GM18499 (cell line): ENCODE data around the gene MATN3.

Experiments
- ATAC-seq: cut with Tn5 transposase; IDR thresholded peaks from one replicate; pipeline ENCODE4 v1.9.1; 2021; ENCODE audit warnings: moderate number of reproducible peaks; ENCODE audit not compliant: insufficient read depth, unreplicated experiment

Gene MATN3

DNA sequence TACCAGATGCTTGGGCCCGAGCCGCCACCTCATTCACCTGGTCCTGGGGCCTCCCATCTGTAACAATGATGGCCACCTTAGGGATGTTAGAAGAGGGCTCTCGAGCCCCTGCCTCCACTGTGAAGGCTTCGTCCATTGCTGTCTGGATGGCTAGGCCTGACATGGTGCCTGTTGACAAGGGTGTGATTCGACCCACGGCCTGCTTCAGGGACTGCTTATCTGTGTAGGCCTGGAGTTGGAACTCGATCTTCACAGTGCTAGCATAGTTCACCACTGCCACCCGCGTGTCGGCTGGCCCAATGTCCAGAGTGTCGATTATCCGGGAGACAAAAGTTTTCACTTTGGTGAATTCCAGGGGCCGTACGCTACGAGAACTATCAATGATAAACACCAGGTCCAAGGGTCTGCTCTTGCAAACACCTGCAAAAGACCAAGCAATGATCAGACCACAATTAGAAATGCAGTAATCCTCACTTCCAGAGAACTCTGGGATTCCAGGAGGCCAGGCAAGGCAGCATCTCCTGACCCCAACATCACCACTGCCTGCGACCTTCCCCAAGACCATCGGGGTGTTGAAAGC is 6.5 kb downstream of the MATN3 start:
- no peak for ATAC-seq

DNA sequence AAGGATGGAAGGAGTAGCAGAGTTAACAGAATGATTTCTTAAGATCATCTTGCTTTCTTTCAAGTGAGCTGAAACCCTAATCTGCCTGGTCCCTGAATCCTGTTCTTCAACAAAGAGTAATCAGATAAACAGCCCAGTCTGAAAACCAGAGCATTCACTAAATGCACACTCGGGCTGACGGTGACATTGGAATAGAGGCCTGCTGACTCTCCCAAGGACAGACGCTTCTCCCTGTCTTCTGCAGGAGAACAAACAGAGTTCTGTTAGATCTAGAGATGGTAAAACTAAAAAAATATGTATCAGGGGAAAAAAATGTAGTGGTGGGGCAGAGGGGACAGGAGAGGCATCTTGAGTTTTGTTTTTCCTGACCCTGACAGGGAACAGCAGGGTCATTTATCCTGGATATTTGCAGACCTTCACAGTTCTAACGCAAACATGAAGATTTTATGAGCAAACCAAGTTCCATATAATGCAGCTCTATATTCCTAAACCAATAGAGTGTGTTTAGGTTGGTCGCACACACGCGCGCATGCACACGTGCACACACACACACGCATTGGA is 7.3 kb downstream of the MATN3 start:
- ATAC-seq: no peak

DNA sequence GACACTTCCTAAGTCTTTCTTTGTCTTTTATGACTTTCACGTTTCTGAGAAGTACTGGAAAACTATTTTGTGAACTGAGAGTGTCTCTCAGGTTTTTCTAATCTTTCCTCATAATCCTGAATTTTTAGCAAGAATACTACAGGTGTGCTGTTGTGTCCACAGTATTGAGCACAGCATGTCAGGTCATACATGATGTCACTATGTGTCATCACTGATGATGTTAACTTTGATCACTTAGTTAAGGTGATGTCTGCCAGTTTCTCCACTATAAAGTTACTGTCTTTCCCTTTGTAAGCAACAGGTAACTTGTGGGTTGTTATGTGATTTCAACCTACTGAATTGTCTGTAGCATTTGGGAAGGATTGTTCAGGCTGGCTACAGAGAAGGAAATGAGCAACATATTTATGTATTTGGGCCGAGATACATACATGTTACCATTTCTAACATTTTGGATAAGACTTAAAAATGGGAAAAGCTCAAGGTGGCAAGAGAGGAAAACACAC is 11.1 kb downstream of the MATN3 start:
- no peak for ATAC-seq

DNA sequence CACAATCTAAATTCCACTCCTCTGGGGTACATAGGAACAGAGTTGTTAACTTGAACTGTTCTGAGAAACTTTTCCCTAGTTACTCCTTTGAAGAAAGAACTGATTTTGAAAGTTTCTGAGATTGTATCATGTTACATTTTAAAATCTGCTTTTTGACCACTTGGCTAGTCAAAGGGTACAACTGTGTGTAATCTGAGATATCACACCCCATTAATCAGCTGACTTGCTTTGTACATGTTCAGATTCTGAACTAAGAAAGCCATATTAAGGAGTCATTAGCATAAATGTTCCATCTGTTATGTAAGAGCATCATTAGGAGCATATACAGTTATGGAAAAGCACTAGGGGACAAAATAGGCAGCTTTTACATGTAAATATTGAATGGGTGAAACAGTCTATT is 18.7 kb downstream of the MATN3 start:
- no peak for ATAC-seq

DNA sequence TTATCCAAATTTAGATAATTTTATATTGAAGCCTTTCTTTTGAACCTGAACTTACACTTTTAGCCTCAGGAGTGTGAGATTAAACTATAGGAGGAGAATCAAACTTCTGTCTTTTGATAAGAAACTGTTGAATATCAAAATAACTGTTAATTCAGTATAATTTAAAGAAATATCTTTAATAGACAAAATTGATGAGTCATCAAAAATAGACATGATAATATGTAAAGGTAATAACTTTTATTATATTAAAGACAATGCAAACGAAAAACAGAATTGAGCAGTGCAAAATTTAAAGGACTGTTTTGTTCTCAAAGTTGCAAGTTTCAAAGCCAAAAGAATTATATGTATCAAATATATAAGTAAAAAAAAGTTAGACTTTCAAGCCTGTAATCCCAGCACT is 20.6 kb downstream of the MATN3 start:
- ATAC-seq: no peak

DNA sequence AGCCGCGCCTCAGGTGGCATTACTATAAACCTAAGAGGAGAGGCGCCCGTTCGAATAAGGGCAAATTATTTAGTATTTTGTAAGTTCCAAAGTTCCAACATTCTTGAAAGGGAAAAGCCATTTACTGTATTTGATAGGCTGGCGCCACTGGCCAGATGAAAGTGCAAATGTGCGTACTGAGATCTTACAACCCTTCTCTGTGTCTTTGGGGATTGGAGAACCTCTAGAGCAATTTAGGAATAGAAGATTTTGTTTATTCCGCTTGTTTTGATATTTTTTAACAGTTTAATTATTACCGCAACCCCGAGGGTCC is 22.1 kb downstream of the MATN3 start:
- ATAC-seq: no peak

DNA sequence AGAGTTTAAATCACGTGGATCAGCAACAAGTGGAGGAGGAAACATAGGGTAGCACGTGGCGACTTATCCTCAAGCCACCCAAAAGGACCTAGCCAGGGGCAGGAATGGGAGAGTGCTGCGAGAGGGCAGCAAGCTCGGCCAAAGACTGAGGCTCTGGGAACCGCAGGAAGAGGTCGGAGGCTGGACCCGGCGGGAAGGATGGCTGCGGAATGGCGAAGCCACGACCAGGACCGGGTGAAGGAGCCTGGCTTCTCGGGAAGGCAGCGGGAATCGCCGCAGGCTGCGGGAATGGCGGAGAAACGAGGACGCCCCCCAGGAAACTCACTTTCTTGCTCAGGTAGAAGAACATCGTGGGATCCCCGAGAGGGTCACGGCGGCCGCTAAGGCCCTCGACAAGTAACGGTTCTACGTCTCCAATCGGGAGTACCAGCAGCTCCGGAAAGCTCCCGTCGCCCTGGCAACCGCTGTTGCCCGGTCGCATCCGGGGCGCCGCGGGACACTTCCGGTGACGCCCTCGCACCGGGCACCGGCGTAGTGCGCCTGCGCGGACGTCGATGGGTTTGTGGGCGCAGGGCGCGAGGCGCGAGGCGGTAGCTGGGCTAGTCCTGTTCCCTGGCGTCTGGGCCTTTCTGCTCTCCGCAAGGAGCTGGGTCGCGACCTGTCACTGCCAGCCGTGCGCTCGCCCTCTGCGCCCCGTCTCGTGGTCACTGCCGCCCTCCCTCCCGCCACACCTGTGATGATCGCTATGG is 22.6 kb downstream of the MATN3 start, which contains the start of gene WDR35:
Gene WDR35 (minus strand): TSS at position 439 of the 749 bp plus-strand sequence. CDS start 90 bp downstream, at position 349.
- ATAC-seq: peak; percentile 62

DNA sequence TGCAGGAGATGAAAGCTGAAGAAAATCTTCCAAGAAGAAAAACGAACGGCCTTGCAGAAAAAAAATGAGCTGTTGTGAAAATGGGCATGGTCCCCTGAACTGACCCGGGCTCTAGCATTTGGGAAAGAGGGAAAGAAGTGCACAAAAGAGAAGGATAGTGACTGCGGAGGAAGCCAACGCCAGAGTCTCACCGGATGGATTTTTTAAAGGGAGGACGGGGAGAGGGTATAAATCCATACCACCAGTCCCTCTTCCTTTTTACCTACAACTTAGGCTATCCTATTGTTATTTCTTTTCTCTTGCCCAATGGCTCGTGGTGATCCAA is 23.2 kb downstream of the MATN3 start:
- no peak for ATAC-seq

DNA sequence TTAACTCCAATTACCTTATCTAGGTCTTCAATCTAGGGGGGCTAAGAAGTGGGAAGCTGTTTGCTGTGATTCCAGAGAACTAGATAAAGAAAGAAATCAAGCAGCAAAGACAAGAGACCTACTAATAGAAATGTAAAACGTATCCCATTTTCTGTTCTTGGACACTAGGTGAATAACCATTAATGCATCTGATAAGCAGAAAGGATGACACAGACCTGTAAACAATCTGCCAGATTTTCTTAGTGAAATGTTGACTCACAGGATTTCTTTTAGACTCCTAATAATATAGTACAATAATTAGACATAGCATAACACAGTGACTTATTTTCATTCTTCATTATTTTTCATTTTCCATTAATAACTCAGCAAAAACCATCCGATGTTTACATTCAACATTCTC is 23.9 kb downstream of the MATN3 start:
- no peak for ATAC-seq

DNA sequence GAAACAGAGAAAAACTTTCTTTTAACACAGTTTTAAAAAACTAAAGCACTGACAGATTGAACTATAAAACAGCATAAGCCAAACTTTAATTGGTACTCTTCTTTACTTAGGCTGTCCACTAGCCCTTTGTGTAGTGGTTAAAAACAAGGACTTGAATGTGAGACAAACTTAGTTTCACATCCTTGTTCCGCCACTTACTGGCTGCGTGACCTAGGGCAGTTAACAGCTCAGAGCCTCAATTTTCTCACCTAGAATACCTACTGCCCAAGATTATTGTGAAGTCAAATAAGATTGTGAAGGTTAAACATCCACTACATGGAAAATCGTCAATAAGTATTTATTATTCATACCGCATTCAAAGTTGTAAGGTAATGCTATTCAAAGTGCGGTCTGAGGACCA is 24.5 kb downstream of the MATN3 start:
- peak; percentile 72 for ATAC-seq

DNA sequence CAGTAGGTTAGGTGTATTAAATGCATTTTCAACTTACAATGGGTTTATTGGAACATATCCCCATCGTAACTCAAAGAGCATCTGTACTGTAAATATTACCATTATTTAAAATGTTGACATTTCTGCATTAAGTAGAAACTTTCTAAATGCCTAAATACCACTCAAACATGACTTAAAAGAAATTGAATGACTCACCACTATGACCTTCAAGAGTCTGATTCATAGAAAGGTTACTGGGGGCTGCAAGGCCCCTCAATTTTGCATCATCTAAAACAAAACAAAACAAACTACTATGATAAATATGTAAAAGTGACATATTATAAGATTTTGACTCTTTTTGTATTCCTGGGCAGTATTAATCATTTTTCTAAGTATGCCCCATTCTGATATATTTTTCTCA is 30.2 kb downstream of the MATN3 start:
- ATAC-seq: no peak

DNA sequence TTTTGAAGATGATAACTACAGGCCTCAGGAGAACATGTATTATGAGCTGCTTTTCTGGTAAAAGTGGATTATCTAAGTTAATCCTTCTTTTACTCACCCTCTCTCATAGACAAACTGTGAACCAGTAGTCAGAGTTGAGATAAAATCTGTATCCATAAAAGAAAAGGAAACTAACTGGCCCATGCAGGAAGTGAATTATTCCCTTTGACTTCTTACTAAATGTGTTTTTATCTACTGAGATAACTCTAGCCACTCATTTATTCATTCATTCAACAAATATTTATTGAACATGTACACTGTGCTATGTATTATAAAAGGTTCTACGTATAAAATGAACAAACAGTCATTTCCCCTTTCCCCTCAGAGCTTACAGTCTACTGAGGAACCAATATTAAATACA is 32.5 kb downstream of the MATN3 start:
- ATAC-seq: no peak

DNA sequence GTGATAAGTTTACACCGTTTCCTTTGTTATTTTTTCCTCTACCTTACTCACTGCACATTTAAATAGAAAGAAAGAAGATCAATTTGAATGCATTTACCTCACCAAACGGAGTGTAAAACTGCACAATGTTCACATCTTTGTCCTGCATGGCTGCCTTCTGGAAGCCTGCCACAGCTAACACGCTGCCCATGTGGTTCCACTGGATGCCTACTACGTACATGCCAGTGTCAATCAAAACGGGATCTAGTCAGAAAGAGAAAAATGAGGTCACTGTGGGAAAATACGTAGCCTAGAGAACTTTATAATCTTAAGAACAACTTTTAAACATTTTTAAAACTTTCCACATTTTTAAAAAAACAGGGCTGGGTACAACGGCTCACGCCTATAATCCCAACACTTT is 39.0 kb downstream of the MATN3 start:
- no peak for ATAC-seq

DNA sequence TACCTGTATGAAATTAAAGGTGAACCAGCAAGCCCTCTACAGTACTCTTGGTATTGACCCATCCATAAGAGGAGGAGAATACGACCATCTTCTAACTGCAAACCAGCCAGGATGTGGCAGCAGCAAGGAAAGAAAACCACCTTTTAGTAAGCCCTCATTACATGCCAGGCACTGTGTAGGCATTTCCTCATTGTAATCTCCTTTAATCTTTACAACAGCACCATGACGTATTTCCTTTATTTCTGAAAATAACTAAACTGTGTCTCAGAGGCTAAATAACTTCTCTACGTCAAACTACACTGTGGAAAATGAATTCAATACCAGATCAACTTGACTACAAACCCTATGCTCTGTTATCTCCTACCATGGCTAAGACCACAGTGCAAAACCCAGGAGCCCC is 40.8 kb downstream of the MATN3 start:
- ATAC-seq: no peak

DNA sequence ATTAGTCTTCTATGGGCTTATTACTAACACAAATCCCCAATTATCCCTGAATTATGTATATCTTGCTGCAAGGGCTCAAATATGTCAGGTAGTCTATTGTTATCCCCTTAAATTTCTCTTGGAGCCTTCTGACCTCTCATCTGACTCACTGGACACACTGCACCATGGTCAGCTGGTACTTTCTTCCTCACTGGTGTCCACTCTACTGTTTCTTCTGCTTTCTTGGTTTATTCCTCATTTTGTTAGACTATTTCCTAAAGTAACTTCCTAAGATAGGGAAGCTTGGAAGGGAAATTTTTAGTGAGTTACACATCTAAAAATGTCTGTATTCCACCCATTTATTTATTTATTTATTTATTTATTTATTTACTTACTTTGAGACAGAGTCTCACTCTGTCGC is 49.1 kb downstream of the MATN3 start:
- no peak for ATAC-seq

DNA sequence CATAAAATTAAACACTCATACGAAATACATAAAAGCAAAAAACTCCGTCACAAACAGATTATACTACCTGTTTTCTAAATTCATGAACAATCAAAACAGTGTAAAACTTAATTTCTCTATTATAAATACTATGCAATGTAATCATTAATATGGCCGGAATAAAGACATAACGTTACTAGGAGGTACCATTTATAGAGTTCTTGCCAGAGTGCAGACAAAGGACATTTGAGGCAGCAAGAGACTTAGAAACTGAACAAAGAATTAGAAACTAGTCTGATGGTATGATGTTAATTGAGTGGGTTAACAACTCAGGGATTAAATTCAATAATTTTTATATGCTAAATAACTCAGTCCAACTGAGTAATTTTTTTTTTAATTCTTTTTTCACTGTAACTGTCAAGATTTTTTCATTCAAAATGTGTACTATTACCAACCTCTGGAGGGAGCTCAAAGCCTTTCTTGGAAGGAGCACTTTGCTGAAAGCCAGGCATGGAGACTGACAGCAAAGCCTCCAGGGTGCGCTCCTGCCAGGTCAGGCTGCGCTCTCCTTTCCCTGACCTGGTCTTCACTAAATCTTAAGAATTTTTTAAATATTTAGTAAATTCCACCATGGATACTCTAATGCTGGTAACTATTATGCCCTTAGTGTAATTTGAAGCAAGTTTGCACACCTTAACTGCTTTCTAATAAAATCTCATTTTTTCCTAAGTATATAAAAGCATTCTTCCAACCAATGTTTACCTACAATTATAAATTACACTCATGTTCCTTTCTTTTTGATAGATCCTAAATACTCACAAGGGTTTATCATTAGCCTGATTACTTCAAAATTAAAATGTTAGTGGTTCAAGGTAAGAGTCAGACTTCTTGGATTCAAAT is 56.7 kb downstream of the MATN3 start:
- ATAC-seq: no peak

DNA sequence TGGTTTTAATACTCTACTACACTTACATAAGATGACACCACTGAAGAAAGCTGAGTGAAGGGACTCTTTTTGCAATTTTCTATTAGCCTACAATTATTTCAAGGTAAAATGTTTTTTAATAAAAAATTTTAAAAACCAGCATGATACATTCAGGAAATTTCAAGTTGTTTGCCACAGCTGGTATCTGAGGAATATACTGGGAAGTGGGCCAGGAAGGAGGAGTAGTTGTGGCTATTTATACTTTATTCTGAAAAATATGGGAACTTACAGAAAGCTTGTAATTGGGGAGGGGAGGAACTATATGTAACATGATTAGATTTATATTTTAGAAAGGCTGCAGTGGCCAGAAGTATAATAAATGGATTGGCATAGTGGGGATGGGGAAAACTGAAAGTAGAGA is 63.4 kb downstream of the MATN3 start:
- no peak for ATAC-seq

DNA sequence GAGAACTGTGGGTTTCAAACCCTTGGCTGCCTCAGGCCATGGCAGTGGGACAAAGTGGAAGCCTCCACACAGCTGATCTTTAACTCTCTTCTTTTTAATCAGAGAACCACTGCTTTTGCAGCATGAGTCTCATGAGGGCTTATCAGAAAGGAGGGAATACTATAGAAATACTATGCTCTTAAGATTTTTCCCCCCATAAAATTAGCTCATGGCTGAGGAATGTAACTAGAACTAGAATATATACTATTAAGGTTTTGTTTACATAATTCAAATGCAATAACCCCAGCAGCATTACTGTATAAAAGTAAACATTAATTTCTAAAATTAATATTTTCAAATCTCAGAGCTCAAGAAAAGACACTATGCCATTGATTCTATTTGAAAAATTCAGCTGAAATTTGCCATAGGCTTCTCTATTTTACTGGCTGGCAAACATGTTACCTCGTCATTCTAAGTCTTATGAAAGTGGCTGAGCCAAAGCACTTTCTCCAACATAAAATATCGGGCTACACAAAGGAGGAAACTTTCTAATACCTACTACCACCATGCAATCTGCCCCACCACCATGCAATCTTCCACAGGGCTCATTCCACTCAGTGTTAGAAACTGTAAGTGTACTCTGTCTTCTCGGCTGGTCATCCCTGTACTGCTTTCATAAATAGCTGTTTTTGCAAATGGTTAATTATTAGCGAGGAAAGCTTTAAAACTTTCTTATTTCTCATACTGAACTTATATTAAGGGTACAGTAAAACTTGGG is 65.1 kb downstream of the MATN3 start:
- ATAC-seq: no peak

DNA sequence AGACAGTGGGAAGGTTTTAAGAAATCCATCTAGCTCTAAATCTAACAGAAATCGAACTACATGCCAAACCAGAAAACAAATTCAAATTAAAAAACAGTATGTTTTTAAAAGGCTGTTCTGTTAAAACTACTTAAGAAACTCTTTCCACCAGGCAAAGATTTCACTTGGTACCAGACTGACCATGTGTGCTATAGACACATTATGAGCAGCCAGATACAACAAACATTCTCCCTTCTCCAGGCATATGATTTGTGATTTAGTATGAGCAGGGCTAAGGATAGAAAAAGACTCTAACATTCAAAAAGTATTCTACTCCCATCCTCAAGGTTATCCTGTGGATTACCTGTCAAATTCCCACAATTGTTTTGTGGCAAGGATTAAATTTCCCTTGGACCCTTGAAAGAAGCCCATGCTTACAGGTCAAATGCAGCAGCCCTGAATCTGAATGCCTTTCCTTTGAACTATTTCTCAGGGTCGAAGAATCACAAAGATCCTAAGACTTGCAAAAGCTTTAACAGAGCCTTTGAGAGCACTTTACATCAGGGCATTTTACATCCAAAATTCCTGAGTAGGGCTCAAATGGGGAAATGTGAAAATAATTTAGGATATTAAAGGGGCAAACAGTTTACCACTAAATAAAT is 68.1 kb downstream of the MATN3 start:
- no peak for ATAC-seq

DNA sequence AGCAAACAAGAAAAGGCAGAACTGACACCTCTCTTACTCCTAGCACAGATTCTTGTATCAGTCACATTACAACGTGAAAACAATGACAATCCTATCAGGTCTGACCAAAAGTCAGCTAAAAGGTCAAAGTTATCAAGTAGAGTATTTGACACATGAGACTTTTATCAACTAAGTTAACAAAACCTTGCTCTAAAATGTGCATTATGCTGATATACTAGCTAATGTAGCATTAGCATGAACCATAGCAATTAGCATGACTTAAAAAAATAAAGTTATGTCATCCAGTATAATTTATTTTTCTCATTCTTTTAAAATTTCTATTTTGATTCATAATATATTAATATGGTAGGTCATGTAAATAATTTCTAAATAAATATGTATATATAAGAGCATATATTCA is 69.3 kb downstream of the MATN3 start:
- no peak for ATAC-seq
